Endothelial cell of umbilical vein (primary cell): ENCODE results near the gene INMT. TPM values are rescaled to one million over a fixed set of nuclear protein-coding genes. Genes with fewer than 3 reads are reported as not detected.

Source experiments
- BruUV-seq: library from RNA; stranded (reverse); fragments of 400-500 nt; replicated peaks from 2 replicates; lab custom pipeline; 2021; lab: Mats Ljungman, UMichigan
- CTCF ChIA-PET: fragments of 300-600, 350-600 bp; sonication (Branson Sonifier 250); formaldehyde crosslinking; loops from one replicate; lab custom pipeline; 2021; ENCODE audit warnings: antibody characterized with exemption, inconsistent platforms; lab: Charles Lee
- POLR2A ChIA-PET: fragments of 300-600, 350-600 bp; sonication (Branson Sonifier 250); formaldehyde crosslinking; loops from one replicate; lab custom pipeline; 2021; ENCODE audit warnings: antibody characterized with exemption, inconsistent platforms; lab: Charles Lee
- DNase-seq: peaks from one replicate; pipeline ENCODE4 v3.0.0-alpha.2; 2011; ENCODE audit warnings: low read depth, low spot score
- FAIRE-seq: peaks from 2 replicates; lab custom pipeline; 2011; peaks lifted over from hg19 to GRCh38; lab: Jason Lieb, UNC
- H2AFZ ChIP-seq: 2 replicates; pipeline ENCODE4 v1.6.0; 2012; ENCODE audit warnings: low read depth, low read length, control low read depth, inconsistent platforms
- H3K27ac ChIP-seq: 2 replicates; pipeline ENCODE4 v1.5.1; 2011; ENCODE audit warnings: low read depth, mild to moderate bottlenecking, control low read depth, low read length, moderate library complexity; ENCODE audit not compliant: insufficient read depth
- H3K27me3 ChIP-seq, 2 experiments: 2 replicates each; pipeline versions ENCODE4 v1.6.0 to v1.6.1; 2011; ENCODE audit warnings: low read length in 2 of 2, mixed read lengths in 1 of 2; ENCODE audit not compliant: control insufficient read depth in 2 of 2, insufficient read depth in 2 of 2
- H3K36me3 ChIP-seq, 2 experiments: 2 replicates in 1 of 2; 3 replicates in 1 of 2; pipeline ENCODE4 v1.5.1; 2011; ENCODE audit warnings: low read length in 2 of 2, mild to moderate bottlenecking in 1 of 2, moderate library complexity in 1 of 2; ENCODE audit not compliant: control insufficient read depth in 2 of 2, insufficient read depth in 2 of 2; ENCODE audit errors: extremely low read depth in 1 of 2
- H3K4me1 ChIP-seq: 3 replicates; pipeline ENCODE4 v1.5.1; 2011; ENCODE audit warnings: mild to moderate bottlenecking, low read length; ENCODE audit not compliant: control insufficient read depth, insufficient read depth; ENCODE audit errors: extremely low read depth
- H3K4me2 ChIP-seq: 2 replicates; pipeline ENCODE4 v1.6.1; 2011; ENCODE audit warnings: low read length, control low read depth, mixed read lengths; ENCODE audit not compliant: insufficient read depth
- H3K4me3 ChIP-seq, 3 experiments: fragments of 200-600 bp in 1 of 3; sonication (generic), shearing (Covaris generic) in 1 of 3; replicated peaks in 1 of 3; 2 replicates each; pipeline ENCODE4 v1.5.1; 2011 to 2016; ENCODE audit warnings: control low read depth in 3 of 3, low read length in 3 of 3, mild to moderate bottlenecking in 2 of 3, inconsistent platforms in 1 of 3, low read depth in 1 of 3, moderate library complexity in 1 of 3; ENCODE audit not compliant: insufficient read depth in 1 of 3
- H3K79me2 ChIP-seq: 2 replicates; pipeline ENCODE4 v1.6.0; 2012; ENCODE audit warnings: low read length, inconsistent platforms; ENCODE audit not compliant: control insufficient read depth, insufficient read depth
- H3K9ac ChIP-seq: replicated peaks from 2 replicates; pipeline ENCODE3; 2011; ENCODE audit warnings: low read length, control low read depth; ENCODE audit not compliant: insufficient read depth; ENCODE audit errors: extremely low read depth
- H3K9me1 ChIP-seq: replicated peaks from 3 replicates; pipeline ENCODE4 v1.6.0; 2011; ENCODE audit warnings: mild to moderate bottlenecking, low read length; ENCODE audit not compliant: control insufficient read depth, insufficient read depth; ENCODE audit errors: extremely low read depth
- H3K9me3 ChIP-seq: replicated peaks from 2 replicates; pipeline ENCODE4 v1.5.1; 2012; ENCODE audit warnings: low read length, inconsistent platforms; ENCODE audit not compliant: control insufficient read depth, insufficient read depth
- H4K20me1 ChIP-seq: replicated peaks from 2 replicates; pipeline ENCODE3; 2011; ENCODE audit warnings: mild to moderate bottlenecking, low read length; ENCODE audit not compliant: control insufficient read depth, insufficient read depth; ENCODE audit errors: extremely low read depth
- CTCF ChIP-seq, 2 donors: IDR thresholded peaks; 1 replicate in 1 of 2; 2 replicates in 1 of 2; pipeline ENCODE4 v1.5.1; 2011; ENCODE audit warnings: low read length in 2 of 2, mild to moderate bottlenecking in 2 of 2, moderate library complexity in 2 of 2, control low read depth in 1 of 2, inconsistent platforms in 1 of 2, low read depth in 1 of 2; ENCODE audit not compliant: insufficient read depth in 1 of 2; ENCODE audit errors: extremely low read depth in 1 of 2
- EZH2 ChIP-seq: IDR thresholded peaks from 2 replicates; pipeline ENCODE4 v1.6.1; 2012; ENCODE audit warnings: borderline replicate concordance, low read depth, mild to moderate bottlenecking, moderate library complexity, low read length, inconsistent platforms; ENCODE audit not compliant: severe bottlenecking
- FOS ChIP-seq: IDR thresholded peaks from 2 replicates; pipeline ENCODE4 v1.6.1; 2011; ENCODE audit warnings: mild to moderate bottlenecking, low read length, moderate library complexity, borderline replicate concordance; ENCODE audit not compliant: insufficient read depth
- GATA2 ChIP-seq: IDR thresholded peaks from 2 replicates; pipeline ENCODE4 v1.7.0; 2011; ENCODE audit warnings: low read depth, mild to moderate bottlenecking, moderate library complexity, mixed read lengths, low read length; ENCODE audit not compliant: insufficient read length, insufficient read depth
- JUN ChIP-seq: IDR thresholded peaks from 2 replicates; pipeline ENCODE4 v1.6.1; 2011; ENCODE audit warnings: borderline replicate concordance, low read depth; ENCODE audit not compliant: insufficient read length, insufficient read depth
- MAX ChIP-seq: IDR thresholded peaks from 2 replicates; pipeline ENCODE4 v1.6.1; 2011; ENCODE audit not compliant: insufficient read depth, insufficient read length
- MYC ChIP-seq: IDR thresholded peaks from one replicate; pipeline ENCODE4 v1.6.1; 2011; ENCODE audit warnings: mild to moderate bottlenecking, low read depth, low read length
- POLR2A ChIP-seq: IDR thresholded peaks from 2 replicates; pipeline ENCODE4 v1.6.1; 2012; ENCODE audit warnings: low read depth, mild to moderate bottlenecking, control low read depth, low read length
- POLR2AphosphoS5 ChIP-seq: IDR thresholded peaks from 2 replicates; pipeline ENCODE4 v1.6.1; 2012; ENCODE audit warnings: low read depth, mild to moderate bottlenecking, control low read depth, low read length, moderate library complexity; ENCODE audit not compliant: insufficient read depth
- dilution Hi-C: fragments of 300-500 bp; cut with MboI; formaldehyde crosslinking; loops from one replicate; pipeline ENCODE4 v1.15.0; 2019; ENCODE audit warnings: low sequenced_read_pairs; ENCODE audit not compliant: extremely low pct_ligation_motif_present
- intact Hi-C: fragments of 100-400 bp; cut with micrococcal nuclease; formaldehyde crosslinking; loops from one replicate; pipeline ENCODE4 v1.10.0; 2022
- polyA plus RNA-seq, 4 experiments: library from polyadenylated mRNA; depleted of rRNA in 3 of 4; stranded (reverse) in 3 of 4; unstranded in 1 of 4; fragments of >200 nt; gene quantifications; 2 replicates each; pipeline versions ENCODE4 v1.2.1 to v1.2.3, GENCODE V29; 2011 to 2012; ENCODE audit warnings: missing spikeins in 1 of 4
- total RNA-seq: library from RNA; stranded (reverse); gene quantifications from 2 replicates; pipeline ENCODE4 v1.2.3, GENCODE V29; 2021

Gene INMT
- total and polyA plus RNA-seq, 2 donors (not counting 3 experiments of a cell fraction or from before 2014, with no cell fraction given) = not detected

GRCh38 chr7:30709549-30709948, 42.4 kb upstream of the INMT start:
- no peaks in the 10 kb centered on the region for H3K79me2 ChIP-seq
- no peak overlapping the region for H3K4me2 ChIP-seq
- FAIRE-seq (no peak), DNase-seq (no peak)
- H3K9me3 ChIP-seq = no peaks in the 10 kb centered on the region
- TF ChIP-seq MAX = no peak
- no peak for TF ChIP-seq CTCF (IDR thresholded peaks at IDR 0.05; ENCODE audit: extremely low read depth in 1 of 2, insufficient read depth in 1 of 2, low read depth in 1 of 2, low read length in 2 of 2)
- TF ChIP-seq GATA2 = no peak
- TF ChIP-seq POLR2AphosphoS5 = no peak
- TF ChIP-seq FOS = no peak
- no peak for TF ChIP-seq POLR2A
- TF ChIP-seq EZH2 = no peak
- no peak for TF ChIP-seq JUN
- no peak for TF ChIP-seq MYC
- no peak overlapping the region for H3K9ac ChIP-seq
- intact Hi-C loops (no loop called here), dilution Hi-C loops (no loop called here)
- no peaks in the 10 kb centered on the region for H3K4me1 ChIP-seq
- H3K4me3 ChIP-seq = no peak overlapping the region
- H2AFZ ChIP-seq = no peak overlapping the region
- POLR2A ChIA-PET = no interaction called here
- no peaks in the 10 kb centered on the region for H3K9me1 ChIP-seq
- no peak overlapping the region for H3K27ac ChIP-seq
- H3K36me3 ChIP-seq = no peaks in the 10 kb centered on the region
- H3K27me3 ChIP-seq = peaks cover 0 to 3% of the 10 kb centered on the region in 2 experiments
- no TSS peak for BruUV-seq
- H4K20me1 ChIP-seq = no peaks in the 10 kb centered on the region
- CTCF ChIA-PET = no interaction called here
